Stomach (tissue), 4 donors: ENCODE results near the gene MDFI.

Experiments used
- EP300 ChIP-seq: sonication (generic); formaldehyde crosslinking; IDR thresholded peaks from one replicate; pipeline ENCODE4 v1.6.1; 2017; ENCODE audit warnings: antibody characterized with exemption
- POLR2A ChIP-seq, 4 donors: fragments of 450-650 bp; IDR thresholded peaks; one replicate each; pipeline ENCODE4 v1.6.1; 2016; ENCODE audit warnings: antibody characterized with exemption in 4 of 4, control low read depth in 2 of 4, mild to moderate bottlenecking in 1 of 4, moderate library complexity in 1 of 4
- POLR2AphosphoS5 ChIP-seq, 3 donors: sonication (generic); formaldehyde crosslinking; IDR thresholded peaks; one replicate each; pipeline ENCODE4 v1.6.1; 2016; ENCODE audit warnings: antibody characterized with exemption in 3 of 3
- TF ChIP-seq, protein P1 (sequence below), 7 experiments: fragments of 450-650 bp in 4 of 7; fragments of 200-600 bp in 3 of 7; sonication (generic) in 3 of 7; IDR thresholded peaks; one replicate each; pipeline ENCODE4 v1.5.1; 2016 to 2019; ENCODE audit warnings: antibody characterized with exemption in 7 of 7, control low read depth in 2 of 7, mild to moderate bottlenecking in 1 of 7

DNA sequence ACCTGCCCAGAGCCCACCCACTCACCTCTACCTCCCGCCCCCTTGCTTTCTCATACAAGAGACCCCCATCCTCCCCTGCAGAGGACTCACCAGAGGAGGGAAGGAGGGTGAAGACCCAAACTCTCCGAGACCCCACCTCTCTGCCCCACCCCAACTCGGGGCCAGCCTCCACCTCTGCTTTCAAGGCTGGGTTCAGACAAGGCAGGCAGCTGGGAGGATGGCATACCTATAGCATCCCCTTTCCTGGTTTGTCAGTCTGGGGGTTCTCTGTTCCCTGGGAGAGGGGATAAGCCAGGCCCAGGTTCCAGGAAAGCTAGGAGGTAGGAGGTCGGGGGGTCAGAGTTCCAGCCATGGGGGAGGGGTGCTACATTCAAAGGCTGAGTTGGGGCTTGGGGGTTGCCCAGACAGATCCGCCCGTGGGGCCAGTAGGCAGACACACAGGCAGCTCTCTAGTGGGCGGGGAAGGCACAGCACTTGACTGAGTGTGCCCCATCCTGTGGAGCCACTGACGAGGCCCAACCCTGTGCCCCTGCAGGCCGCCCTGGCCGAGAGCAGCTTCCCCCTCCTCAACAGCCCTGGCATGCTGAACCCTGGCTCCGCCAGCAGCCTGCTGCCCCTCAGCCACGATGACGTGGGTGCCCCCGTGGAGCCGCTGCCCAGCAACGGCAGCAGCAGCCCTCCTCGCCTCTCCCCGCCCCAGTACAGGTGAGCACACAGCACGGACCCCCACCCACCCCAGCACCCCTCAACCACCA, 40.8 kb upstream of the MDFI start:
- TF ChIP-seq, protein P1, sequence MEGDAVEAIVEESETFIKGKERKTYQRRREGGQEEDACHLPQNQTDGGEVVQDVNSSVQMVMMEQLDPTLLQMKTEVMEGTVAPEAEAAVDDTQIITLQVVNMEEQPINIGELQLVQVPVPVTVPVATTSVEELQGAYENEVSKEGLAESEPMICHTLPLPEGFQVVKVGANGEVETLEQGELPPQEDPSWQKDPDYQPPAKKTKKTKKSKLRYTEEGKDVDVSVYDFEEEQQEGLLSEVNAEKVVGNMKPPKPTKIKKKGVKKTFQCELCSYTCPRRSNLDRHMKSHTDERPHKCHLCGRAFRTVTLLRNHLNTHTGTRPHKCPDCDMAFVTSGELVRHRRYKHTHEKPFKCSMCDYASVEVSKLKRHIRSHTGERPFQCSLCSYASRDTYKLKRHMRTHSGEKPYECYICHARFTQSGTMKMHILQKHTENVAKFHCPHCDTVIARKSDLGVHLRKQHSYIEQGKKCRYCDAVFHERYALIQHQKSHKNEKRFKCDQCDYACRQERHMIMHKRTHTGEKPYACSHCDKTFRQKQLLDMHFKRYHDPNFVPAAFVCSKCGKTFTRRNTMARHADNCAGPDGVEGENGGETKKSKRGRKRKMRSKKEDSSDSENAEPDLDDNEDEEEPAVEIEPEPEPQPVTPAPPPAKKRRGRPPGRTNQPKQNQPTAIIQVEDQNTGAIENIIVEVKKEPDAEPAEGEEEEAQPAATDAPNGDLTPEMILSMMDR (IDR thresholded peaks at IDR 0.05) = no peak
- TF ChIP-seq POLR2A (IDR thresholded peaks at IDR 0.05) = no peak
- TF ChIP-seq POLR2AphosphoS5 (IDR thresholded peaks at IDR 0.05) = no peak
- TF ChIP-seq EP300 = no peak
